Measurements from ENCODE around the gene FAF1. TPM values are rescaled to one million over a fixed set of nuclear protein-coding genes. Genes with fewer than 3 reads are reported as not detected.

Gene FAF1
- total and polyA plus RNA-seq, 9 donors = 23.1 to 76.0 (median 57.1) TPM

GRCh38 chr1:50481142-50481736 is 478.8 kb downstream of the FAF1 start:
- TF ChIP-seq, protein P1, sequence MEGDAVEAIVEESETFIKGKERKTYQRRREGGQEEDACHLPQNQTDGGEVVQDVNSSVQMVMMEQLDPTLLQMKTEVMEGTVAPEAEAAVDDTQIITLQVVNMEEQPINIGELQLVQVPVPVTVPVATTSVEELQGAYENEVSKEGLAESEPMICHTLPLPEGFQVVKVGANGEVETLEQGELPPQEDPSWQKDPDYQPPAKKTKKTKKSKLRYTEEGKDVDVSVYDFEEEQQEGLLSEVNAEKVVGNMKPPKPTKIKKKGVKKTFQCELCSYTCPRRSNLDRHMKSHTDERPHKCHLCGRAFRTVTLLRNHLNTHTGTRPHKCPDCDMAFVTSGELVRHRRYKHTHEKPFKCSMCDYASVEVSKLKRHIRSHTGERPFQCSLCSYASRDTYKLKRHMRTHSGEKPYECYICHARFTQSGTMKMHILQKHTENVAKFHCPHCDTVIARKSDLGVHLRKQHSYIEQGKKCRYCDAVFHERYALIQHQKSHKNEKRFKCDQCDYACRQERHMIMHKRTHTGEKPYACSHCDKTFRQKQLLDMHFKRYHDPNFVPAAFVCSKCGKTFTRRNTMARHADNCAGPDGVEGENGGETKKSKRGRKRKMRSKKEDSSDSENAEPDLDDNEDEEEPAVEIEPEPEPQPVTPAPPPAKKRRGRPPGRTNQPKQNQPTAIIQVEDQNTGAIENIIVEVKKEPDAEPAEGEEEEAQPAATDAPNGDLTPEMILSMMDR (IDR thresholded peaks at IDR 0.05) = no peak
- TF ChIP-seq EP300 (IDR thresholded peaks at IDR 0.05) = no peak
- TF ChIP-seq POLR2A (IDR thresholded peaks at IDR 0.05) = no peak
- Histone ChIP-seq H3K4me3 (no peak overlapping the region), H3K27ac (no peak overlapping the region), H3K27me3 (no peaks in the 10 kb centered on the region), H3K9me3 (no peaks in the 10 kb centered on the region), H3K4me1 (ENCODE audit: insufficient read depth) (no peaks in the 10 kb centered on the region), H3K36me3 (no peaks in the 10 kb centered on the region)
- WGBS, 3 donors = 91 to 95% (median 94%) methylated on average over 2 of the region's 2 CpGs
- no peak for DNase-seq
- intact Hi-C loops (cut with DNase I) = no loop called here

GRCh38 chr1:50476800-50477199 is 483.3 kb downstream of the FAF1 start:
- TF ChIP-seq, protein P1 (IDR thresholded peaks at IDR 0.05) = no peak
- no peak for TF ChIP-seq EP300 (IDR thresholded peaks at IDR 0.05)
- no peak for TF ChIP-seq POLR2A (IDR thresholded peaks at IDR 0.05)
- intact Hi-C loops (cut with DNase I) = no loop called here
- Histone ChIP-seq H3K4me3 (no peak overlapping the region), H3K36me3 (no peaks in the 10 kb centered on the region), H3K27me3 (no peaks in the 10 kb centered on the region), H3K4me1 (ENCODE audit: insufficient read depth) (no peaks in the 10 kb centered on the region), H3K9me3 (no peaks in the 10 kb centered on the region), H3K27ac (no peak overlapping the region)
- no peak for DNase-seq
- WGBS, 3 donors = 50 to 99% (median 98%) methylated on average over 1 of the region's 1 CpG

DNA sequence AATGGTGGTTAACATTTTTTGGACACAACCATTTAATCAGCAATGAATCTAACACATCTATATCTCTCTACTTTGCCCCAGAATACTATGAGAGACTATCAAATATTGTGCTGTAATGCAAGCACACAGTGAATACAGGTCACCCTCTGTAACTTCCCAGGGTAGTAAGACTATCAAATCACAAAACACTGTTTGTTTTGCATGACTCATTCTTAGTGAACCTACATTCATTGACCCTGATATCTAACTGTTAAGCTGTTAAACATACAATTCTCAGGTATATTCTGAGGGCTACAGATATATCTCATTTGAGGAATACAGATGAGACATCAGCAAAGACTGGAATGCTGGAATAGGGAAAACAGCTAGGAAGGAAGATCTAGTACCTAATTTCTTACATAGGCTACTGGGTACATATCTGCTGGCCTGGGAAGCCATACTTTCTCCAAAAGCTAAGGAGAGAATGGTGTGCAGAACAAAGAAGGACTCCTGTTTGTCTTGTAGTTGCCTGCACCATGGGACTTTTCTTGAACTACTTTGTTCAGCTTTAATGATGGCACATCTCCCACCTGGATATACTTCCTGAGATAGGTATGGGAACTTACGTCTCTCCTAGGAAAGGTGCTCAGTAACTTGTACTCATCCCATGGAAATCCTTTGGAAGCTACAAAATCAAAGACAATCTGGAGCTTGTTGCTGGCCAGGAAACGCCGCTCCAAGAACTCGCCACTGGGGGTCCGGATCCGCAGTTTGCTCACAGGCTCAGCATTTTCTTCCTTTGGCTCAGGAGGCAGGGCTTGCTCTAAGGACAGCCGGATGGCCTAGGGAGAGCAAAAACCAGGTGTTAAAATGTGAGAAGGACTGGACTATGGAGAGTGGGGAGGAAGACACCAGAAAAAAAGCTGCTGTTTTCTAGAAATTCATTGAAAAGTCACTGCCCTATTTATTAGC is 484.9 kb downstream of the FAF1 start:
- DNase-seq = no peak
- Histone ChIP-seq H3K9me3 (no peaks in the 10 kb centered on the region), H3K27me3 (no peaks in the 10 kb centered on the region), H3K36me3 (no peaks in the 10 kb centered on the region), H3K27ac (no peak overlapping the region), H3K4me1 (ENCODE audit: insufficient read depth) (no peaks in the 10 kb centered on the region), H3K4me3 (no peak overlapping the region)
- intact Hi-C loops (cut with DNase I) = no loop called here
- WGBS, 3 donors = 87 to 93% (median 91%) methylated on average over 7 of the region's 7 CpGs
- no peak for TF ChIP-seq POLR2A (IDR thresholded peaks at IDR 0.05)
- TF ChIP-seq, protein P1 (IDR thresholded peaks at IDR 0.05) = no peak
- no peak for TF ChIP-seq EP300 (IDR thresholded peaks at IDR 0.05)

DNA sequence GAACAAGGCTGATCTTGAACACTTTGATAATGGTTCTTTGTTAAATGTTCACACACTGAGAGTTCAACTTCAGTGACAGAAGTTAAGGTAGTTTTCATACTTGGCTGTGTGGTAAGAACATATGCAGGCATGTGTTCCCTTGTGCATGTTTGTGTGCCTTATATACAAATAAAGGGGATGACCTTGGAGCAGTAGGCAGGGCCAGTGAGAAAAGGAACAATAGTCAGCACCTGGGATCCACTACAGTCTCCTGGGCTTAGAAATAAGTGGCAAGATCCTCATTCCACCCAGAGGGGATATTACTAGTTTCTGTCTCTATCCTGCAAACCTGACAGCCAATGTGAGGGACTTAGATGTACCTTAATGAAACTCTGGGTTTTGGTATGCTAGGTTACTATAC is 486.6 kb downstream of the FAF1 start:
- intact Hi-C loops (cut with DNase I) = no loop called here
- DNase-seq = no peak
- Histone ChIP-seq H3K36me3 (no peaks in the 10 kb centered on the region), H3K4me3 (no peak overlapping the region), H3K27me3 (no peaks in the 10 kb centered on the region), H3K4me1 (ENCODE audit: insufficient read depth) (no peaks in the 10 kb centered on the region), H3K27ac (no peak overlapping the region), H3K9me3 (no peaks in the 10 kb centered on the region)
- TF ChIP-seq POLR2A (IDR thresholded peaks at IDR 0.05) (no peak), EP300 (IDR thresholded peaks at IDR 0.05) (no peak)
- TF ChIP-seq, protein P1 (IDR thresholded peaks at IDR 0.05) = no peak

Measured in ovary (tissue), 9 donors.